IMR-90 (cell line): Measurements from ENCODE around the gene FBXO9. TPM values are rescaled to one million over a fixed set of nuclear protein-coding genes. Genes with fewer than 3 reads are reported as not detected.

ENCODE experiments used
- ATAC-seq: fragments of 200-7000 bp; cut with Tn5 transposase; 2 replicates; pipeline ENCODE4 v1.9.1; 2020; ENCODE audit warnings: low read depth, mild to moderate bottlenecking, moderate library complexity
- BruUV-seq: library from RNA; stranded (reverse); fragments of 400-500 nt; replicated peaks from 2 replicates; lab custom pipeline; 2021; lab: Mats Ljungman, UMichigan
- CTCF ChIA-PET: fragments of 300-600 bp; formaldehyde crosslinking; extraction: SDS; loops from one replicate; lab custom pipeline; 2021; ENCODE audit warnings: antibody characterized with exemption; lab: Yijun Ruan, JAX
- POLR2A ChIA-PET: fragments of 300-600 bp; sonication (Branson Sonifier 250); formaldehyde crosslinking; loops from one replicate; lab custom pipeline; 2022; ENCODE audit warnings: antibody characterized with exemption; ENCODE audit not compliant: unreplicated experiment; lab: Charles Lee
- DNase-seq: peaks from one replicate; pipeline ENCODE4 v3.0.0; 2013
- H2AFZ ChIP-seq: replicated peaks from 2 replicates; pipeline ENCODE3; 2013; ENCODE audit warnings: low read length, mild to moderate bottlenecking; ENCODE audit not compliant: poor library complexity
- H2AK5ac ChIP-seq: 2 replicates; pipeline ENCODE4 v1.6.1; 2013; ENCODE audit warnings: low read depth, low read length, inconsistent platforms
- H2AK9ac ChIP-seq: replicated peaks from 2 replicates; pipeline ENCODE3; 2013; ENCODE audit warnings: mild to moderate bottlenecking, low read depth, low read length, moderate library complexity; ENCODE audit not compliant: poor library complexity
- H2BK120ac ChIP-seq: 2 replicates; pipeline ENCODE4 v1.6.1; 2013; ENCODE audit warnings: low read depth, low read length, inconsistent platforms
- H2BK15ac ChIP-seq: 3 replicates; pipeline ENCODE4 v1.6.1; 2013; ENCODE audit warnings: low read depth, low read length, inconsistent platforms
- H2BK20ac ChIP-seq: 2 replicates; pipeline ENCODE4 v1.6.1; 2013; ENCODE audit warnings: low read depth, mild to moderate bottlenecking, inconsistent platforms, low read length, moderate library complexity
- H2BK5ac ChIP-seq: 2 replicates; pipeline ENCODE4 v1.6.1; 2013; ENCODE audit warnings: mild to moderate bottlenecking, low read depth, low read length, inconsistent platforms; ENCODE audit not compliant: poor library complexity, severe bottlenecking
- H3K14ac ChIP-seq: replicated peaks from 2 replicates; pipeline ENCODE4 v1.6.1; 2013; ENCODE audit warnings: low read depth, low read length, inconsistent platforms
- H3K18ac ChIP-seq: 2 replicates; pipeline ENCODE4 v1.6.1; 2013; ENCODE audit warnings: low read depth, low read length, control low read depth
- H3K23ac ChIP-seq: 2 replicates; pipeline ENCODE4 v1.6.1; 2013; ENCODE audit warnings: low read depth, low read length, inconsistent platforms
- H3K27ac ChIP-seq: 2 replicates; pipeline ENCODE4 v1.5.1; 2013; ENCODE audit warnings: mild to moderate bottlenecking, control low read depth, low read length; ENCODE audit not compliant: insufficient read depth
- H3K27me3 ChIP-seq: 2 replicates; pipeline ENCODE4 v1.6.1; 2013; ENCODE audit warnings: low read length; ENCODE audit not compliant: control insufficient read depth, insufficient read depth
- H3K36me3 ChIP-seq: 2 replicates; pipeline ENCODE4 v1.6.1; 2013; ENCODE audit warnings: low read length, mixed read lengths; ENCODE audit not compliant: control insufficient read depth, insufficient read depth
- H3K4ac ChIP-seq: 2 replicates; pipeline ENCODE4 v1.6.1; 2013; ENCODE audit warnings: low read depth, low read length, inconsistent platforms
- H3K4me1 ChIP-seq: 2 replicates; pipeline ENCODE4 v1.6.1; 2013; ENCODE audit warnings: low read length, mixed read lengths; ENCODE audit not compliant: control insufficient read depth, insufficient read depth
- H3K4me2 ChIP-seq: 2 replicates; pipeline ENCODE4 v1.6.1; 2013; ENCODE audit warnings: low read depth, mild to moderate bottlenecking, control low read depth, low read length, moderate library complexity
- H3K4me3 ChIP-seq: 2 replicates; pipeline ENCODE4 v1.5.1; 2013; ENCODE audit warnings: low read depth, mild to moderate bottlenecking, control low read depth, low read length, moderate library complexity; ENCODE audit not compliant: insufficient read depth
- H3K56ac ChIP-seq: 2 replicates; pipeline ENCODE4 v1.6.1; 2013; ENCODE audit warnings: low read length, inconsistent platforms; ENCODE audit not compliant: insufficient read depth; ENCODE audit errors: extremely low read depth
- H3K79me1 ChIP-seq, 2 experiments: 2 replicates each; pipeline ENCODE4 v1.6.1; 2013; ENCODE audit warnings: low read length in 2 of 2, inconsistent platforms in 1 of 2, low read depth in 1 of 2
- H3K9ac ChIP-seq: 2 replicates; pipeline ENCODE4 v1.6.1; 2013; ENCODE audit warnings: low read depth, low read length, control low read depth
- H3K9me1 ChIP-seq: 2 replicates; pipeline ENCODE4 v1.6.1; 2013; ENCODE audit warnings: low read length, inconsistent platforms; ENCODE audit not compliant: insufficient read depth
- H3K9me3 ChIP-seq: 2 replicates; pipeline ENCODE4 v1.6.1; 2013; ENCODE audit warnings: low read length; ENCODE audit not compliant: control insufficient read depth, insufficient read depth
- H4K20me1 ChIP-seq: 2 replicates; pipeline ENCODE4 v1.6.1; 2013; ENCODE audit warnings: low read length, inconsistent platforms; ENCODE audit not compliant: insufficient read depth
- H4K5ac ChIP-seq: 2 replicates; pipeline ENCODE4 v1.6.1; 2013; ENCODE audit warnings: mild to moderate bottlenecking, low read depth, low read length, control low read depth
- H4K8ac ChIP-seq, 2 experiments: 2 replicates each; pipeline ENCODE4 v1.6.1; 2013; ENCODE audit warnings: low read depth in 2 of 2, low read length in 2 of 2, control low read depth in 1 of 2, inconsistent platforms in 1 of 2
- H4K91ac ChIP-seq: 2 replicates; pipeline ENCODE4 v1.6.1; 2013; ENCODE audit warnings: low read depth, low read length, inconsistent platforms; ENCODE audit not compliant: insufficient read depth
- BHLHE40 ChIP-seq: fragments of 150-350 bp; IDR thresholded peaks from 2 replicates; pipeline ENCODE4 v1.6.1; 2016; ENCODE audit warnings: mild to moderate bottlenecking, low read depth, low read length
- CEBPB ChIP-seq: IDR thresholded peaks from 2 replicates; pipeline ENCODE4 v1.6.1; 2012; ENCODE audit warnings: low read depth, low read length, improper control_type of control experiment
- CHD1 ChIP-seq: IDR thresholded peaks from 2 replicates; pipeline ENCODE4 v1.6.1; 2012; ENCODE audit warnings: low read depth, low read length, improper control_type of control experiment
- CTCF ChIP-seq: conservative IDR thresholded peaks from 2 replicates; pipeline ENCODE4 v1.5.1; 2012; ENCODE audit warnings: mild to moderate bottlenecking, low read depth, low read length, improper control_type of control experiment
- ELK1 ChIP-seq: fragments of 150-350 bp; IDR thresholded peaks from 2 replicates; pipeline ENCODE4 v1.6.1; 2016; ENCODE audit warnings: low read depth, mild to moderate bottlenecking, low read length, moderate library complexity, borderline replicate concordance
- FOS ChIP-seq: fragments of 150-350 bp; IDR thresholded peaks from 2 replicates; pipeline ENCODE4 v1.6.1; 2016; ENCODE audit warnings: low read depth, low read length
- MAFK ChIP-seq: IDR thresholded peaks from 2 replicates; pipeline ENCODE4 v1.6.1; 2012; ENCODE audit warnings: low read depth, low read length, improper control_type of control experiment
- MAZ ChIP-seq: IDR thresholded peaks from 2 replicates; pipeline ENCODE4 v1.6.1; 2012; ENCODE audit warnings: low read depth, mild to moderate bottlenecking, low read length, improper control_type of control experiment, moderate library complexity, borderline replicate concordance
- MXI1 ChIP-seq: IDR thresholded peaks from 2 replicates; pipeline ENCODE4 v1.6.1; 2012; ENCODE audit warnings: low read depth, mild to moderate bottlenecking, low read length, moderate library complexity, borderline replicate concordance
- NFE2L2 ChIP-seq: fragments of 150-350 bp; IDR thresholded peaks from 2 replicates; pipeline ENCODE4 v1.6.1; 2016; ENCODE audit warnings: low read depth, mild to moderate bottlenecking, low read length
- POLR2A ChIP-seq: IDR thresholded peaks from 2 replicates; pipeline ENCODE4 v1.6.1; 2012; ENCODE audit warnings: mild to moderate bottlenecking, low read depth, low read length
- RAD21 ChIP-seq: IDR thresholded peaks from 2 replicates; pipeline ENCODE4 v1.6.1; 2012; ENCODE audit warnings: low read length, improper control_type of control experiment
- RCOR1 ChIP-seq: IDR thresholded peaks from 2 replicates; pipeline ENCODE4 v1.6.1; 2012; ENCODE audit warnings: mild to moderate bottlenecking, low read length, improper control_type of control experiment; ENCODE audit not compliant: insufficient replicate concordance
- RFX5 ChIP-seq: IDR thresholded peaks from 2 replicates; pipeline ENCODE4 v1.8.0; 2012; ENCODE audit warnings: low read depth, mild to moderate bottlenecking, low read length, moderate library complexity
- SMC3 ChIP-seq: fragments of 150-350 bp; IDR thresholded peaks from 2 replicates; pipeline ENCODE4 v1.6.1; 2016; ENCODE audit warnings: low read depth, mild to moderate bottlenecking, antibody characterized with exemption, low read length, moderate library complexity
- USF2 ChIP-seq: fragments of 150-350 bp; IDR thresholded peaks from 2 replicates; pipeline ENCODE4 v1.6.1; 2017; ENCODE audit warnings: mild to moderate bottlenecking, antibody characterized with exemption, low read length, low read depth
- WGBS, 2 experiments: methylation state at CpG; one replicate each; pipeline versions ENCODE4 v1.1.5 to v1.1.7; 2013; ENCODE audit warnings: missing lambda C conversion rate in 2 of 2; ENCODE audit not compliant: insufficient read length in 1 of 2; ENCODE audit errors: extremely low coverage in 2 of 2; 5-methylcytosine and 5-hydroxymethylcytosine counted together
- dilution Hi-C: fragments of 300-500 bp; cut with HindIII; formaldehyde crosslinking; loops from one replicate; pipeline ENCODE4 v1.14.3; 2018; ENCODE audit warnings: low sequenced_read_pairs; ENCODE audit not compliant: unreplicated experiment
- in situ Hi-C: fragments of 300-500 bp; cut with MboI; formaldehyde crosslinking; loops from 3 replicates; pipeline ENCODE4 v1.14.3; 2019; ENCODE audit warnings: low sequenced_read_pairs, inconsistent platforms, mixed read lengths
- intact Hi-C: fragments of 100-400 bp; cut with micrococcal nuclease; formaldehyde crosslinking; loops from 2 replicates; pipeline ENCODE4 v1.10.0; 2022
- polyA plus RNA-seq, 3 experiments: library from polyadenylated mRNA; depleted of rRNA; stranded (reverse); fragments of >200 nt; gene quantifications; 2 replicates each; pipeline ENCODE4 v1.2.3, GENCODE V29; 2012; ENCODE audit warnings: low replicate concordance in 1 of 3
- total RNA-seq: library from RNA; depleted of rRNA; stranded (reverse); fragments of >200 nt; gene quantifications from 2 replicates; pipeline ENCODE4 v1.2.3, GENCODE V29; 2012

Gene FBXO9
- total and polyA plus RNA-seq, 2 of the 4 experiments (the other 2 are of a cell fraction), result 49.6 to 65.9 TPM

- Histone ChIP-seq H2AFZ (no peak overlapping the region), H3K36me3 (no peaks in the 10 kb centered on the region), H3K9me3 (no peaks in the 10 kb centered on the region), H3K9me1 (no peaks in the 10 kb centered on the region), H3K4me3 (no peak overlapping the region), H4K5ac (no peak overlapping the region), H2BK15ac (no peak overlapping the region), H2BK120ac (no peak overlapping the region), H2BK20ac (no peak overlapping the region), H3K14ac (no peak overlapping the region), H3K56ac (no peak overlapping the region), H4K91ac (no peak overlapping the region), H3K23ac (no peak overlapping the region), H2AK9ac (no peak overlapping the region), H3K27me3 (peaks cover 45% of the 10 kb centered on the region), H3K18ac (no peak overlapping the region), H3K4me1 (no peaks in the 10 kb centered on the region), H4K20me1 (no peaks in the 10 kb centered on the region), H3K4me2 (no peak overlapping the region), H3K9ac (no peak overlapping the region), H3K79me1 (no peaks in the 10 kb centered on the region), H3K27ac (no peak overlapping the region), H3K4ac (no peak overlapping the region), H4K8ac (no peak overlapping the region), H2BK5ac (no peak overlapping the region), H2AK5ac (no peak overlapping the region)
- no peak for ATAC-seq
- in situ Hi-C loops, result no loop called here
- no CpG with 5 or more reads among the region's 5 CpGs for WGBS, 2 experiments
- ChIA-PET CTCF (no interaction called here), POLR2A (no interaction called here)
- intact Hi-C loops, result no loop called here
- dilution Hi-C loops, result no loop called here
- no peak for DNase-seq
- no peak for TF ChIP-seq MXI1
- TF ChIP-seq MAZ, result no peak
- no peak for TF ChIP-seq RFX5
- TF ChIP-seq SMC3, result no peak
- TF ChIP-seq FOS, result no peak
- TF ChIP-seq POLR2A, result no peak
- TF ChIP-seq CTCF, result no peak
- no peak for TF ChIP-seq NFE2L2
- TF ChIP-seq CEBPB, result no peak
- no peak for TF ChIP-seq MAFK
- TF ChIP-seq RCOR1, result no peak
- no peak for TF ChIP-seq USF2
- TF ChIP-seq ELK1, result no peak
- TF ChIP-seq RAD21, result no peak
- no peak for TF ChIP-seq CHD1
- no peak for TF ChIP-seq BHLHE40
- BruUV-seq, result no TSS peak
Measured at GRCh38 chr6:53128842-53129241, 63.6 kb downstream of the FBXO9 start.
